ENCODE results near the gene GABRD. TPM values are rescaled to one million over a fixed set of nuclear protein-coding genes. Genes with fewer than 3 reads are reported as not detected.

Gene GABRD
- total RNA-seq, 1 experiment from 2014 or later: 1.7 TPM

DNA sequence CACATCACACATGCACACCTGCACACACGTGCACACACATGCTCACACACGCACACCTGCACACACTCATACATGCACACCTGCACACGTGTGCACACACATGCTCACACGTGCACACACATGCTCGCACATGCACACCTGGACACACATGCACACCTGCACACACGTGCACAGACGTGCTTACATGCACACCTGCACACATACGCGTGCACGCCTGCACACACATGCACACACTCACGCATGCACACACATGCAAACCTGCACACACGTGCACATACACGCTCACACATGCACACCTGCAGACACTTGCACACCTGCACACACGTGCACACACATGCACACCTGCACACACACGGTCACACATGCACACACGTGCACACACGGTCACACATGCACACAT is 48.1 kb upstream of the GABRD start:
- no peak overlapping the region for H3K27ac Mint-ChIP-seq
- H3K36me3 Mint-ChIP-seq: no peaks in the 10 kb centered on the region
- no peak overlapping the region for H3K4me3 Mint-ChIP-seq
- no peaks in the 10 kb centered on the region for H3K27me3 Mint-ChIP-seq (ENCODE audit: low read depth)
- DNase-seq (ENCODE audit: low spot score) (no peak), ATAC-seq (no peak)
- POLR2A ChIA-PET: no interaction called here
- CTCF ChIA-PET: interaction anchor here (1.4 kb wide), 1 partner anchor 74 kb away, joined by 4 read pairs; no protein-coding TSS in a partner anchor
- TF ChIP-seq JAZF1 (CRISPR knock-in tag; IDR thresholded peaks at IDR 0.05): no peak
- no peak for TF ChIP-seq GRHL2 (CRISPR knock-in tag; IDR thresholded peaks at IDR 0.05; ENCODE audit: insufficient replicate concordance, severe bottlenecking)
- no peak for TF ChIP-seq JUN (CRISPR knock-in tag; IDR thresholded peaks at IDR 0.05)
- TF ChIP-seq, protein P1, sequence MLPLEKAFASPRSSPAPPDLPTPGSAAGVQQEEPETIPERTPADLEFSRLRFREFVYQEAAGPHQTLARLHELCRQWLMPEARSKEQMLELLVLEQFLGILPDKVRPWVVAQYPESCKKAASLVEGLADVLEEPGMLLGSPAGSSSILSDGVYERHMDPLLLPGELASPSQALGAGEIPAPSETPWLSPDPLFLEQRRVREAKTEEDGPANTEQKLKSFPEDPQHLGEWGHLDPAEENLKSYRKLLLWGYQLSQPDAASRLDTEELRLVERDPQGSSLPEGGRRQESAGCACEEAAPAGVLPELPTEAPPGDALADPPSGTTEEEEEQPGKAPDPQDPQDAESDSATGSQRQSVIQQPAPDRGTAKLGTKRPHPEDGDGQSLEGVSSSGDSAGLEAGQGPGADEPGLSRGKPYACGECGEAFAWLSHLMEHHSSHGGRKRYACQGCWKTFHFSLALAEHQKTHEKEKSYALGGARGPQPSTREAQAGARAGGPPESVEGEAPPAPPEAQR (CRISPR knock-in tag; IDR thresholded peaks at IDR 0.05): no peak
- no peak for TF ChIP-seq ZNF317 (CRISPR knock-in tag; IDR thresholded peaks at IDR 0.05; ENCODE audit: borderline replicate concordance, low read depth)
- TF ChIP-seq ZNF263 (CRISPR knock-in tag; IDR thresholded peaks at IDR 0.05; ENCODE audit: low read depth): no peak
- TF ChIP-seq, protein P2, sequence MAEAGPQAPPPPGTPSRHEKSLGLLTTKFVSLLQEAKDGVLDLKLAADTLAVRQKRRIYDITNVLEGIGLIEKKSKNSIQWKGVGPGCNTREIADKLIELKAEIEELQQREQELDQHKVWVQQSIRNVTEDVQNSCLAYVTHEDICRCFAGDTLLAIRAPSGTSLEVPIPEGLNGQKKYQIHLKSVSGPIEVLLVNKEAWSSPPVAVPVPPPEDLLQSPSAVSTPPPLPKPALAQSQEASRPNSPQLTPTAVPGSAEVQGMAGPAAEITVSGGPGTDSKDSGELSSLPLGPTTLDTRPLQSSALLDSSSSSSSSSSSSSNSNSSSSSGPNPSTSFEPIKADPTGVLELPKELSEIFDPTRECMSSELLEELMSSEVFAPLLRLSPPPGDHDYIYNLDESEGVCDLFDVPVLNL (CRISPR knock-in tag; IDR thresholded peaks at IDR 0.05; ENCODE audit: borderline replicate concordance, low read depth): no peak
- TF ChIP-seq ETV6 (CRISPR knock-in tag; IDR thresholded peaks at IDR 0.05): no peak
- TF ChIP-seq, protein P3, sequence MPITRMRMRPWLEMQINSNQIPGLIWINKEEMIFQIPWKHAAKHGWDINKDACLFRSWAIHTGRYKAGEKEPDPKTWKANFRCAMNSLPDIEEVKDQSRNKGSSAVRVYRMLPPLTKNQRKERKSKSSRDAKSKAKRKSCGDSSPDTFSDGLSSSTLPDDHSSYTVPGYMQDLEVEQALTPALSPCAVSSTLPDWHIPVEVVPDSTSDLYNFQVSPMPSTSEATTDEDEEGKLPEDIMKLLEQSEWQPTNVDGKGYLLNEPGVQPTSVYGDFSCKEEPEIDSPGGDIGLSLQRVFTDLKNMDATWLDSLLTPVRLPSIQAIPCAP (CRISPR knock-in tag; IDR thresholded peaks at IDR 0.05): no peak
- TF ChIP-seq, protein P4, sequence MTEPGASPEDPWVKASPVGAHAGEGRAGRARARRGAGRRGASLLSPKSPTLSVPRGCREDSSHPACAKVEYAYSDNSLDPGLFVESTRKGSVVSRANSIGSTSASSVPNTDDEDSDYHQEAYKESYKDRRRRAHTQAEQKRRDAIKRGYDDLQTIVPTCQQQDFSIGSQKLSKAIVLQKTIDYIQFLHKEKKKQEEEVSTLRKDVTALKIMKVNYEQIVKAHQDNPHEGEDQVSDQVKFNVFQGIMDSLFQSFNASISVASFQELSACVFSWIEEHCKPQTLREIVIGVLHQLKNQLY (CRISPR knock-in tag; IDR thresholded peaks at IDR 0.05): no peak
- TF ChIP-seq, protein P5, sequence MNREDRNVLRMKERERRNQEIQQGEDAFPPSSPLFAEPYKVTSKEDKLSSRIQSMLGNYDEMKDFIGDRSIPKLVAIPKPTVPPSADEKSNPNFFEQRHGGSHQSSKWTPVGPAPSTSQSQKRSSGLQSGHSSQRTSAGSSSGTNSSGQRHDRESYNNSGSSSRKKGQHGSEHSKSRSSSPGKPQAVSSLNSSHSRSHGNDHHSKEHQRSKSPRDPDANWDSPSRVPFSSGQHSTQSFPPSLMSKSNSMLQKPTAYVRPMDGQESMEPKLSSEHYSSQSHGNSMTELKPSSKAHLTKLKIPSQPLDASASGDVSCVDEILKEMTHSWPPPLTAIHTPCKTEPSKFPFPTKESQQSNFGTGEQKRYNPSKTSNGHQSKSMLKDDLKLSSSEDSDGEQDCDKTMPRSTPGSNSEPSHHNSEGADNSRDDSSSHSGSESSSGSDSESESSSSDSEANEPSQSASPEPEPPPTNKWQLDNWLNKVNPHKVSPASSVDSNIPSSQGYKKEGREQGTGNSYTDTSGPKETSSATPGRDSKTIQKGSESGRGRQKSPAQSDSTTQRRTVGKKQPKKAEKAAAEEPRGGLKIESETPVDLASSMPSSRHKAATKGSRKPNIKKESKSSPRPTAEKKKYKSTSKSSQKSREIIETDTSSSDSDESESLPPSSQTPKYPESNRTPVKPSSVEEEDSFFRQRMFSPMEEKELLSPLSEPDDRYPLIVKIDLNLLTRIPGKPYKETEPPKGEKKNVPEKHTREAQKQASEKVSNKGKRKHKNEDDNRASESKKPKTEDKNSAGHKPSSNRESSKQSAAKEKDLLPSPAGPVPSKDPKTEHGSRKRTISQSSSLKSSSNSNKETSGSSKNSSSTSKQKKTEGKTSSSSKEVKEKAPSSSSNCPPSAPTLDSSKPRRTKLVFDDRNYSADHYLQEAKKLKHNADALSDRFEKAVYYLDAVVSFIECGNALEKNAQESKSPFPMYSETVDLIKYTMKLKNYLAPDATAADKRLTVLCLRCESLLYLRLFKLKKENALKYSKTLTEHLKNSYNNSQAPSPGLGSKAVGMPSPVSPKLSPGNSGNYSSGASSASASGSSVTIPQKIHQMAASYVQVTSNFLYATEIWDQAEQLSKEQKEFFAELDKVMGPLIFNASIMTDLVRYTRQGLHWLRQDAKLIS (CRISPR knock-in tag; IDR thresholded peaks at IDR 0.05; ENCODE audit: borderline replicate concordance): no peak
- TF ChIP-seq, protein P6, sequence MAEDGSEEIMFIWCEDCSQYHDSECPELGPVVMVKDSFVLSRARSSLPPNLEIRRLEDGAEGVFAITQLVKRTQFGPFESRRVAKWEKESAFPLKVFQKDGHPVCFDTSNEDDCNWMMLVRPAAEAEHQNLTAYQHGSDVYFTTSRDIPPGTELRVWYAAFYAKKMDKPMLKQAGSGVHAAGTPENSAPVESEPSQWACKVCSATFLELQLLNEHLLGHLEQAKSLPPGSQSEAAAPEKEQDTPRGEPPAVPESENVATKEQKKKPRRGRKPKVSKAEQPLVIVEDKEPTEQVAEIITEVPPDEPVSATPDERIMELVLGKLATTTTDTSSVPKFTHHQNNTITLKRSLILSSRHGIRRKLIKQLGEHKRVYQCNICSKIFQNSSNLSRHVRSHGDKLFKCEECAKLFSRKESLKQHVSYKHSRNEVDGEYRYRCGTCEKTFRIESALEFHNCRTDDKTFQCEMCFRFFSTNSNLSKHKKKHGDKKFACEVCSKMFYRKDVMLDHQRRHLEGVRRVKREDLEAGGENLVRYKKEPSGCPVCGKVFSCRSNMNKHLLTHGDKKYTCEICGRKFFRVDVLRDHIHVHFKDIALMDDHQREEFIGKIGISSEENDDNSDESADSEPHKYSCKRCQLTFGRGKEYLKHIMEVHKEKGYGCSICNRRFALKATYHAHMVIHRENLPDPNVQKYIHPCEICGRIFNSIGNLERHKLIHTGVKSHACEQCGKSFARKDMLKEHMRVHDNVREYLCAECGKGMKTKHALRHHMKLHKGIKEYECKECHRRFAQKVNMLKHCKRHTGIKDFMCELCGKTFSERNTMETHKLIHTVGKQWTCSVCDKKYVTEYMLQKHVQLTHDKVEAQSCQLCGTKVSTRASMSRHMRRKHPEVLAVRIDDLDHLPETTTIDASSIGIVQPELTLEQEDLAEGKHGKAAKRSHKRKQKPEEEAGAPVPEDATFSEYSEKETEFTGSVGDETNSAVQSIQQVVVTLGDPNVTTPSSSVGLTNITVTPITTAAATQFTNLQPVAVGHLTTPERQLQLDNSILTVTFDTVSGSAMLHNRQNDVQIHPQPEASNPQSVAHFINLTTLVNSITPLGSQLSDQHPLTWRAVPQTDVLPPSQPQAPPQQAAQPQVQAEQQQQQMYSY (CRISPR knock-in tag; IDR thresholded peaks at IDR 0.05): no peak
- TF ChIP-seq FOXJ3 (CRISPR knock-in tag; IDR thresholded peaks at IDR 0.05; ENCODE audit: borderline replicate concordance): no peak
- TF ChIP-seq RELA (CRISPR knock-in tag; IDR thresholded peaks at IDR 0.05; ENCODE audit: borderline replicate concordance): no peak
- no peak for TF ChIP-seq KAT7 (CRISPR knock-in tag; IDR thresholded peaks at IDR 0.05; ENCODE audit: borderline replicate concordance)
- TF ChIP-seq, protein P7, sequence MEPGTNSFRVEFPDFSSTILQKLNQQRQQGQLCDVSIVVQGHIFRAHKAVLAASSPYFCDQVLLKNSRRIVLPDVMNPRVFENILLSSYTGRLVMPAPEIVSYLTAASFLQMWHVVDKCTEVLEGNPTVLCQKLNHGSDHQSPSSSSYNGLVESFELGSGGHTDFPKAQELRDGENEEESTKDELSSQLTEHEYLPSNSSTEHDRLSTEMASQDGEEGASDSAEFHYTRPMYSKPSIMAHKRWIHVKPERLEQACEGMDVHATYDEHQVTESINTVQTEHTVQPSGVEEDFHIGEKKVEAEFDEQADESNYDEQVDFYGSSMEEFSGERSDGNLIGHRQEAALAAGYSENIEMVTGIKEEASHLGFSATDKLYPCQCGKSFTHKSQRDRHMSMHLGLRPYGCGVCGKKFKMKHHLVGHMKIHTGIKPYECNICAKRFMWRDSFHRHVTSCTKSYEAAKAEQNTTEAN (CRISPR knock-in tag; IDR thresholded peaks at IDR 0.05): no peak
- no peak for TF ChIP-seq ZNF671 (CRISPR knock-in tag; IDR thresholded peaks at IDR 0.05)
- no peak for TF ChIP-seq ATF1 (CRISPR knock-in tag; IDR thresholded peaks at IDR 0.05)
- TF ChIP-seq ZNF121 (CRISPR knock-in tag; IDR thresholded peaks at IDR 0.05): no peak
- peaks cover 15% of the 10 kb centered on the region for H3K9me3 Mint-ChIP-seq
- H3K4me1 Mint-ChIP-seq: no peaks in the 10 kb centered on the region
